Glomerular endothelial cell (primary cell): Measurements from ENCODE around the gene MYH15. TPM values are rescaled to one million over a fixed set of nuclear protein-coding genes. Genes with fewer than 3 reads are reported as not detected.
"Not testable (repeated sequence)": the region's sequence is repeated elsewhere in the genome, so short reads cannot be mapped to it uniquely, and the experiment has no call there.

ENCODE experiments used
- DNase-seq: peaks from one replicate; pipeline ENCODE4 v3.0.0-alpha.2; 2011; ENCODE audit warnings: low read depth, low spot score; ENCODE audit errors: extremely low read depth
- total RNA-seq: library from RNA; depleted of rRNA; stranded (reverse); fragments of >200 nt; gene quantifications from 2 replicates; pipeline ENCODE4 v1.2.3, GENCODE V29; 2015

Gene MYH15
- total RNA-seq, 1 donor from 2014 or later: 0.06 TPM

GRCh38 chr3:108393128-108393900 lies 117.1 kb downstream of the MYH15 start:
- DNase-seq: no peak

GRCh38 chr3:108391917-108392593 lies 118.3 kb downstream of the MYH15 start:
- no peak for DNase-seq

GRCh38 chr3:108389372-108389771 lies 121.0 kb downstream of the MYH15 start:
- DNase-seq: no peak

- DNase-seq: no peak
These were observed 122.0 kb downstream of the MYH15 start for GRCh38 chr3:108388136-108389132.

- DNase-seq: no peak
These were observed 123.3 kb downstream of the MYH15 start for GRCh38 chr3:108387063-108387462.

GRCh38 chr3:108383306-108383705 lies 127.1 kb downstream of the MYH15 start:
- no peak for DNase-seq

- DNase-seq: no peak
These were observed 128.8 kb downstream of the MYH15 start for GRCh38 chr3:108381529-108382140.

GRCh38 chr3:108380128-108380795 lies 130.1 kb downstream of the MYH15 start:
- no peak for DNase-seq

GRCh38 chr3:108378952-108379342 lies 131.4 kb downstream of the MYH15 start:
- not testable (repeated sequence) for DNase-seq

GRCh38 chr3:108378153-108378951 lies 132.0 kb downstream of the MYH15 start:
- no peak for DNase-seq

GRCh38 chr3:108377384-108377783 lies 133.0 kb downstream of the MYH15 start:
- no peak for DNase-seq

- DNase-seq: no peak
These were observed 134.4 kb downstream of the MYH15 start for GRCh38 chr3:108376026-108376425.

- DNase-seq: no peak
These were observed 151.4 kb downstream of the MYH15 start for GRCh38 chr3:108359011-108359410.

GRCh38 chr3:108357042-108357441 lies 153.4 kb downstream of the MYH15 start:
- no peak for DNase-seq

- DNase-seq: no peak
These were observed 155.8 kb downstream of the MYH15 start for GRCh38 chr3:108354562-108354961.

GRCh38 chr3:108352176-108352575 lies 158.2 kb downstream of the MYH15 start:
- DNase-seq: no peak

- no peak for DNase-seq
These were observed 163.8 kb downstream of the MYH15 start for GRCh38 chr3:108346301-108347227.
